ENCODE measurements around the gene ROBO1.

ROBO1 gene

GRCh38 chr3:79081335-79081734, 686.5 kb downstream of the ROBO1 start:
- DNase-seq (ENCODE audit: low read depth in 2 of 2) = no peak

GRCh38 chr3:79074558-79074957, 693.2 kb downstream of the ROBO1 start:
- DNase-seq (ENCODE audit: low read depth in 2 of 2) = no peak

DNA sequence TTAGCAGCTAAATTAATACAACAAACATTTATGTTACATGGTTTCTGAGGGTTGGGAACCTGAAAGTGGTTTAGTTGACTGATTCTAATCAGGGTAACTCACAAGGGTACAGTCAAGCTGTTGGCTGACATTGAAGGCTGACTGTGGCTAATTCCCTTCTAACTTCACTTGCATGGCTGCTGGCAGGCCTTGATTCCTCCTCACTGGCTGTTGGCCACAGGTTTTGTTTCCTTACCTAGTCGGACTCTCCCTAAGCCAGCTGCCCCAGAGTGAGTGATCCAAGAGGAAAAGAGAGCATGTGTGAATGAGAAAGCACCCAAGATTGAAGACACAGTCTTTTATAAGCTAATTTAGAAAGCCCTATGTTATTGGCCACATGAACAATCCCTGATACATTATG, 700.1 kb downstream of the ROBO1 start:
- DNase-seq (ENCODE audit: low read depth in 2 of 2) = no peak

DNA sequence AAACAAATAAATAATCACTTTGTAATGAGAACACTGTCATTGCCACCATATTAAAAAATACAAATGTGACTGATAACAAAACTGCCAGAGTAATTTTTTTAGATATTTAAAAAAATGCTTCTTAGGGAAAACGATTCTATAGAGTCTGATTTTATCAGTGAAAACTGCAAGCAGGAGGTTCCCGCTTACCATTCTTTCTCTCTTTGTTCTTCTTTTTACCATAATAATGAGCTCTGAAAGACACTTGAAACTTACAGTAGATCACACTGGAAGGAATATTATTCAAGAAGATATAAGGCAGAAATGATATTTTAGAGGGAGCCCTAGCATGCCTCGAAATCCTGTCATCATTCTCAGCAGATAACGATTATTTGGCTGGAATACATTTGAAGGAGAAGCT, 701.3 kb downstream of the ROBO1 start:
- no peak for DNase-seq (ENCODE audit: low read depth in 2 of 2)

GRCh38 chr3:79063624-79064023, 704.2 kb downstream of the ROBO1 start:
- no peak for DNase-seq (ENCODE audit: low read depth in 2 of 2)

DNA sequence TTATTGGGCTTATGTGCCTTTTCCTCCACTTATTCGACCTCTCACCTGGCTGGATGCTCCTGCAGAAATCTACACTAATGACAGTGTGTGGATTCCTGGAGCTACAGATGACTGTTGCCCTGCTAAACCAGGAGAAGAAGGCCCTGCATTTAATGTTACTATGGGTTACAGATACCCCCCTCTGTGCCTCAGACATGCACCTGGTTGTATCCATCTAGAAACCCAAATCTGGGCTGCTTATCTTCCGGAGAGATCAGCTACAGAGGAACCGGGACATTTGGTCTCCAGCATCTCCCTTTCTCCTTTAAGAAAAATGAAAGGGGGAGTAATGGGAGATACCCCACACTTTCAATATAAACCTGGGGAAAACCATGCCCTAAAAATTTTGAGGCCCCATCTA, 710.0 kb downstream of the ROBO1 start:
- DNase-seq (ENCODE audit: low read depth in 2 of 2) = no peak

DNA sequence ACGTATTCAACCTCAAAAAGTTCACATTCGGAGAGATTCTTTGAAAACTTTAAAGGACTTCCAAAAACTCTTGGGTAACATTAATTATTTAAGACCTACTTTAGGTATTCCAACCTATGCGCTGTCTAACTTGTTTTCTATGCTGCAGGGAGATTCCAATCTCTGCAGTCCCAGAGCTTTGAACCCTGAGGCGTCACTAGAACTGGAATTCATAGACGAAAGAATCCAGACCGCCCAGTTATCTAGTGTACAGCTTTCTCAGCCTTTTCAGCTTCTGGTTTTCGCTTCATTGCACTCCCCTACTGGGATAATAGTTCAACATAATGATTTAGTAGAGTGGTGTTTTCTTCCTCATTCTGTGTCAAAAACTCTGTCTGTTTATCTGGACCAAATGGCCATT, 711.3 kb downstream of the ROBO1 start:
- no peak for DNase-seq (ENCODE audit: low read depth in 2 of 2)

DNA sequence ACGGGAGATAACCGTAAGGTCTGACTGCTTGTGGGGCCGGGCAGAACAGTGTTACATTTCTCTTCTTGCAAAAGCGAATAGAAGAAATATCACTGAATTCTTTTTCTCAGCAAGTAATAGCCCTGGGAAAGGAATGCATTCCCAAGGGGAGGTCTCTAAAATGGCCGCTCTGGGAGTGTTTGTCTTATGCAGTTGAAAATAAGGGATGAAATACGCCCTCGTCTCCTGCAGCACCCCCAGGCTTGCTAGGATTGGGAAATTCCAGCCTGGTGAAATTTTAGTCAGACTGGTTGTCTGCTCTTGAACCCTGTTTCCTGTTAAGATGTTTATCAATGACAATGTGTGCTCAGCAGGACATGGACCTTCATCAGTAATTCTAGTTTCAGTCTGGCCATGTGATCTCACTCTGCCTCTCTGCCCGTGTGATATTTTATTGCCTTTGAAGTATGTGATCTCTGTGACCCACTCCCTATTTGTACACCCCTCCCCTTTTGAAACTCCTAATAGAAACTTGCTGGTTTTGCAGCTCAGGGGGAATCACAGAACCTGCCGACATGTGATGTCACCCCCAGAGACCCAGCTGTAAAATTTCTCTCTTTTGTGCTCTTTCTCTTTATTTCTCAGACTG, 715.6 kb downstream of the ROBO1 start:
- no peak for DNase-seq (ENCODE audit: low read depth in 2 of 2)

DNA sequence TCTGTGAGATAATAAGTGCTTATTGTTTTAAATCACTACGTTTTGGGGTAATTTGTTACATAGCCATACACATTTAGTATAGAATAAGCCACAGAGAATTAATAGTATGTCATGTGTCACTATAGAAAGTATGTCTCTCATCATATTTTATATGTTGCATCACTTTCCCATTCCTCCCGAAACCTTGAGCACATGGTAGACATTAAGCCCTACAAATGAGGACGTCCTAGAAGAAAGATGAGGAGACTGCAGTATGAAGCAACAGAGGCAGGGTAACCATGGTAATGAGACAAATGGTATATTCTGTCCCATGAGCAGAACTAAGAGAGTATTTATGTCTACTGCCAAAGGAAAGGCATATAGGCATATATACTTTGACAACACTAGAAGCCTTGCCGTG, 720.2 kb downstream of the ROBO1 start:
- no peak for DNase-seq (ENCODE audit: low read depth in 2 of 2)

GRCh38 chr3:79041621-79042020, 726.2 kb downstream of the ROBO1 start:
- DNase-seq (ENCODE audit: low read depth in 2 of 2) = no peak

- no peak for DNase-seq (ENCODE audit: low read depth in 2 of 2)
Observed at GRCh38 chr3:79040701-79041100, 727.1 kb downstream of the ROBO1 start.

GRCh38 chr3:79040091-79040490, 727.7 kb downstream of the ROBO1 start:
- no peak for DNase-seq (ENCODE audit: low read depth in 2 of 2)

- no peak for DNase-seq (ENCODE audit: low read depth in 2 of 2)
Observed at GRCh38 chr3:79039192-79039591, 728.6 kb downstream of the ROBO1 start.

DNA sequence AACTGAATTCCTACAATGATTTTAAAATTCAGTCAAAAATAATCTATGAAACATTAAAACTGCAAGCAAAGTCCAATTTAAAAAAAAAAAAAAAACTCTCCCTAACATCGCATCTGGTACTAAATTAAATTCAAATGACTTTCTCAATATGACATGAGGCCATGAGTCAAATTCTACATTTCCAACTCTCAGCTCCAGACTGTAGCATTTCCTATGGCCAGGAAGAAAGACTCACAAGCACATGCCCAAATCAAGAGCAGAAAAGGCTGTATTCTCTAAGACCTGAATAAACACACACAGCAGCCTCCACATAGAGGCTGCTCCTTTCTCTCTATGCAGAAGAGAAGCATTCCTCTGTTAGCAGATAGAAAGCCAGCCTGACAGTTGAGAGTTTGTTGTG, 729.2 kb downstream of the ROBO1 start:
- DNase-seq (ENCODE audit: low read depth in 2 of 2) = no peak

- no peak for DNase-seq (ENCODE audit: low read depth in 2 of 2)
Observed at GRCh38 chr3:79038057-79038456, 729.7 kb downstream of the ROBO1 start.

DNA sequence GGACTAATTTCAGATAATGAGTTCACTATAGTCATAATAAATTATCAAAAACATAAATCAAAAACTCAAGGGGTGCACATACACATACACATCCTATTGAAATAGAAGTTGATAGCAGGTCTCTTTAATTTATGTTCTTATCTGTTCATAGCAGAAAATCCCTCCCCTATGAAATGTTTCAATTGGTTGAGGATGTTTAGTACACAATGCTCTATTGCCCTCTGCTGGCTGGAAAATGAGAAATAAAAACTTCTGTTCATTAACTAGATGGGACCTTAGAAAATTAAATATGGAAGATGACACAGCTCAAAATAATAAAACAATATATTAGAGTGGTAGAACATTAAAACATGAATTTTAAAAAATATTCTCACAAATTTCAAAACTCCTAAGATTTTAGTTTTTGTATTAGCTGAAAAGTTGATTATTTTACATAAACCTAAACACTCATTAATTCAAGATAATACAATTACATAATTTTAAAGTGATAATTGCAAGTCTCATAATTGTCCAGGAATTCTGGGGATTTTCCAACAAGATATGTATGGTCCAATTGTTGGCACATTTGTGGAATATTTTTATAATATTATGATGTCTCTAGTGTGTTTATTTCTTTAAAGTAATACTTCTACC, 735.0 kb downstream of the ROBO1 start:
- DNase-seq (ENCODE audit: low read depth in 2 of 2) = no peak

GRCh38 chr3:79030157-79030556, 737.6 kb downstream of the ROBO1 start:
- DNase-seq (ENCODE audit: low read depth in 2 of 2) = no peak

- no peak for DNase-seq (ENCODE audit: low read depth in 2 of 2)
Observed at GRCh38 chr3:79028916-79029315, 738.9 kb downstream of the ROBO1 start.

DNA sequence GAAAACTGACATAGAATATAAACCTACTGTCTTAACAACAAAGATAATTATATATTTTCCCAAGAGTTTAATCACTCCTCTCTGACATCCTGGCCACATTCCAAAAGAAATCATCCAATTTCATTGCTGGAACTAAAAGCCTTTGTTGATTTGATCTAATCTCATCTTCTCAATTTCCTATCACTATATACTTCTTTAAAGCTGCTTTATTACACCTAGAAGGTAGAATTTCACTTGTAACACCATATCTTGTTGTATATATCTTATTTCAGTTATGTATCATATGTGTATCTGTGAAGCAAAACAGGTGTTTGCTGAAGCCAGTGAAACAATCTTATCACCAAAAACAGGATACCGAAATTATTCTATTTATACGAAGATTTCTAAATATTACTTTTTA, 740.2 kb downstream of the ROBO1 start:
- no peak for DNase-seq (ENCODE audit: low read depth in 2 of 2)

GRCh38 chr3:79019924-79020173, 747.9 kb downstream of the ROBO1 start:
- DNase-seq (ENCODE audit: low read depth in 2 of 2) = no peak

- no peak for DNase-seq (ENCODE audit: low read depth in 2 of 2)
Observed at GRCh38 chr3:79019137-79019923, 748.5 kb downstream of the ROBO1 start.

DNA sequence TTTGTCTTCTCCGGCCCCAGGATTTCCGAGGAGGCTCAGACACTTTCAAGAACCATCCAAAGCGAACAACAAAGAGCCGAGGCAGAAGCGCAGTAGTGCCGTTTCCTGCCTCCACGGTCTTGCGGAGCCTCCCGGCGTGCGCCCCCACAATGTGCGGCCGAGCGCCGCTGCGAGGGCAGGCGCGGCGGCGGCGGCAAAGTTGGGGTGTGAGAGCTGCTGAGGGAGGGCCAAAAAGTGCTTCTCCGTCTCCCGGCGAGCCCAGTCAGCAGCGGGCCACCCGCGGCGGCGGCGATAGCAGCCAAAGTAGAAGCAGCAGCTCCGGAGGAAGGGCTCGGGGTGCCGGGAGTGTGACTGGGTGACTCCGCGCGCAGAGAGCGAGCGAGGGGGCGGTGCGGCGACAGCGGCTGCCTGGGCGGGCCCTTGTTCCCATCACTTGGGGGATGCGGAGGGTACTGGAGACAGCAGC, 749.1 kb downstream of the ROBO1 start:
- DNase-seq (ENCODE audit: low read depth in 2 of 2) = peak in 1 of 2 donors; percentile 7

GRCh38 chr3:79018265-79018664, 749.5 kb downstream of the ROBO1 start:
- DNase-seq (ENCODE audit: low read depth in 2 of 2) = no peak
